Measurements from ENCODE around the gene RAB33A.
"Not testable (repeated sequence)": the region's sequence is repeated elsewhere in the genome, so short reads cannot be mapped to it uniquely, and the experiment has no call there.

Gene RAB33A

GRCh38 chrX:130211415-130212186 lies 39.8 kb downstream of the RAB33A start:
- DNase-seq (ENCODE audit: low read depth, low spot score): no peak
- ChIA-PET CTCF (no interaction called here), POLR2A (no interaction called here)
- H3K4me3 ChIP-seq (ENCODE audit: low read depth, low read length): no peak overlapping the region
- TF ChIP-seq CTCF (IDR thresholded peaks at IDR 0.05; ENCODE audit: insufficient read depth, low read length, missing control alignments): no peak

GRCh38 chrX:130212371-130212770 lies 40.6 kb downstream of the RAB33A start:
- POLR2A ChIA-PET: no interaction called here
- no peak for DNase-seq (ENCODE audit: low read depth, low spot score)
- CTCF ChIA-PET: no interaction called here
- no peak overlapping the region for H3K4me3 ChIP-seq (ENCODE audit: low read depth, low read length)
- TF ChIP-seq CTCF (IDR thresholded peaks at IDR 0.05; ENCODE audit: insufficient read depth, low read length, missing control alignments): no peak

GRCh38 chrX:130213376-130213775 lies 41.6 kb downstream of the RAB33A start:
- no peak for TF ChIP-seq CTCF (IDR thresholded peaks at IDR 0.05; ENCODE audit: insufficient read depth, low read length, missing control alignments)
- H3K4me3 ChIP-seq (ENCODE audit: low read depth, low read length): no peak overlapping the region
- CTCF ChIA-PET: no interaction called here
- POLR2A ChIA-PET: no interaction called here
- no peak for DNase-seq (ENCODE audit: low read depth, low spot score)

GRCh38 chrX:130216320-130216719 lies 44.6 kb downstream of the RAB33A start:
- H3K4me3 ChIP-seq (ENCODE audit: low read depth, low read length): no peak overlapping the region
- ChIA-PET CTCF (no interaction called here), POLR2A (no interaction called here)
- DNase-seq (ENCODE audit: low read depth, low spot score): no peak
- no peak for TF ChIP-seq CTCF (IDR thresholded peaks at IDR 0.05; ENCODE audit: insufficient read depth, low read length, missing control alignments)

GRCh38 chrX:130224810-130225209 lies 53.0 kb downstream of the RAB33A start:
- DNase-seq (ENCODE audit: low read depth, low spot score): peak; percentile 3
- H3K4me3 ChIP-seq (ENCODE audit: low read depth, low read length): no peak overlapping the region
- CTCF ChIA-PET: interaction anchor here (1.8 kb wide), 1 partner anchor 164 kb away, joined by 6 read pairs; no protein-coding TSS in a partner anchor
- TF ChIP-seq CTCF (IDR thresholded peaks at IDR 0.05; ENCODE audit: insufficient read depth, low read length, missing control alignments): no peak
- POLR2A ChIA-PET: no interaction called here

- CTCF ChIA-PET: no interaction called here
- POLR2A ChIA-PET: no interaction called here
- no peak for DNase-seq (ENCODE audit: low read depth, low spot score)
- H3K4me3 ChIP-seq (ENCODE audit: low read depth, low read length): no peak overlapping the region
- no peak for TF ChIP-seq CTCF (IDR thresholded peaks at IDR 0.05; ENCODE audit: insufficient read depth, low read length, missing control alignments)
These were observed 57.1 kb downstream of the RAB33A start for GRCh38 chrX:130228871-130229270.

GRCh38 chrX:130231184-130231583 lies 59.4 kb downstream of the RAB33A start:
- DNase-seq (ENCODE audit: low read depth, low spot score); H3K4me3 ChIP-seq (ENCODE audit: low read depth, low read length); CTCF ChIA-PET; POLR2A ChIA-PET: not testable (repeated sequence)

All from AG04449 (cell line).